Body of pancreas (tissue), 4 donors: ENCODE measurements around the gene FHOD3. TPM values are rescaled to one million over a fixed set of nuclear protein-coding genes. Genes with fewer than 3 reads are reported as not detected.

Experiments
- ATAC-seq: fragments of 150-250 bp; one replicate; pipeline ENCODE4 v1.9.1; 2016
- DNase-seq, 4 donors: peaks; one replicate each; pipeline ENCODE4 v3.0.0-alpha.2; 2019
- H3K27ac ChIP-seq, 4 donors: fragments of 200-600 bp; sonication (generic); 1 replicate in 3 of 4; 2 replicates in 1 of 4; pipeline versions ENCODE4 v1.5.1 to v1.6.1; 2016 to 2019; ENCODE audit warnings: mild to moderate bottlenecking in 1 of 4, mixed read lengths in 1 of 4, moderate library complexity in 1 of 4
- H3K27me3 ChIP-seq, 2 donors: fragments of 200-600 bp; sonication (generic); one replicate each; pipeline ENCODE4 v1.6.0; 2016; ENCODE audit warnings: mild to moderate bottlenecking in 1 of 2
- H3K36me3 ChIP-seq, 2 donors: fragments of 200-600 bp; sonication (generic); replicated peaks in 1 of 2; 2 replicates each; pipeline ENCODE4 v1.5.1; 2016; ENCODE audit warnings: low read depth in 2 of 2; ENCODE audit not compliant: insufficient read depth in 1 of 2
- H3K4me1 ChIP-seq: fragments of 200-600 bp; sonication (generic); one replicate; pipeline ENCODE4 v1.6.0; 2016
- H3K4me3 ChIP-seq, 2 donors: fragments of 200-600 bp; sonication (generic); 1 replicate in 1 of 2; 2 replicates in 1 of 2; pipeline ENCODE4 v1.5.1; 2016 to 2019
- H3K9me3 ChIP-seq, 3 donors: fragments of 200-600 bp; sonication (generic); 1 replicate in 2 of 3; 2 replicates in 1 of 3; pipeline ENCODE4 v1.5.1; 2016
- CTCF ChIP-seq, 7 experiments: fragments of 450-650 bp in 4 of 7; fragments of 200-600 bp in 3 of 7; sonication (generic) in 3 of 7; IDR thresholded peaks; one replicate each; pipeline ENCODE4 v1.5.1; 2016 to 2019; ENCODE audit warnings: antibody characterized with exemption in 7 of 7
- POLR2A ChIP-seq, 3 donors: fragments of 450-650 bp; IDR thresholded peaks; one replicate each; pipeline ENCODE4 v1.6.1; 2016; ENCODE audit warnings: antibody characterized with exemption in 3 of 3, mild to moderate bottlenecking in 2 of 3
- WGBS, 2 donors: methylation state at CpG; one replicate each; pipeline ENCODE4 v1.1.5; 2017; 5-methylcytosine and 5-hydroxymethylcytosine counted together
- intact Hi-C: fragments of 100-400 bp; cut with DNase I; formaldehyde crosslinking; loops from one replicate; pipeline ENCODE4 v1.15.1; 2023
- total RNA-seq, 2 donors: library from RNA; depleted of rRNA; stranded (reverse); fragments of >200 nt; gene quantifications; one replicate each; pipeline ENCODE4 v1.1.0, GENCODE V29; 2016

Gene FHOD3
- total RNA-seq, 2 donors from 2014 or later = 0.52 to 2.0 TPM

GRCh38 chr18:36454848-36455458 lies 157.4 kb downstream of the FHOD3 start:
- WGBS, 2 donors = 20 to 23% methylated on average over 4 of the region's 4 CpGs
- H3K27me3 ChIP-seq = no peaks in the 10 kb centered on the region
- H3K36me3 ChIP-seq = no peaks in the 10 kb centered on the region
- peaks cover 19% of the 10 kb centered on the region for H3K4me1 ChIP-seq
- DNase-seq = no peak
- TF ChIP-seq POLR2A (IDR thresholded peaks at IDR 0.05) = no peak
- TF ChIP-seq CTCF (IDR thresholded peaks at IDR 0.05) = no peak
- H3K9me3 ChIP-seq = no peaks in the 10 kb centered on the region
- intact Hi-C loops = no loop called here
- H3K4me3 ChIP-seq = no peak overlapping the region
- no peak overlapping the region for H3K27ac ChIP-seq
- ATAC-seq = peak; percentile 40

GRCh38 chr18:36455931-36456330 lies 158.4 kb downstream of the FHOD3 start:
- intact Hi-C loops = no loop called here
- DNase-seq (no peak), ATAC-seq (no peak)
- H3K27ac ChIP-seq = no peak overlapping the region
- 93 to 96% methylated on average over 4 of the region's 4 CpGs for WGBS, 2 donors
- H3K4me1 ChIP-seq = peaks cover 19% of the 10 kb centered on the region
- no peaks in the 10 kb centered on the region for H3K36me3 ChIP-seq
- H3K27me3 ChIP-seq = no peaks in the 10 kb centered on the region
- no peaks in the 10 kb centered on the region for H3K9me3 ChIP-seq
- no peak for TF ChIP-seq CTCF (IDR thresholded peaks at IDR 0.05)
- TF ChIP-seq POLR2A (IDR thresholded peaks at IDR 0.05) = no peak
- H3K4me3 ChIP-seq = no peak overlapping the region

- Histone ChIP-seq H3K4me1 (peaks cover 19% of the 10 kb centered on the region), H3K9me3 (no peaks in the 10 kb centered on the region), H3K36me3 (no peaks in the 10 kb centered on the region), H3K4me3 (no peak overlapping the region), H3K27me3 (no peaks in the 10 kb centered on the region), H3K27ac (no peak overlapping the region)
- intact Hi-C loops = no loop called here
- 71 to 100% methylated on average over 1 of the region's 1 CpG for WGBS, 2 donors
- TF ChIP-seq CTCF (IDR thresholded peaks at IDR 0.05) (no peak), POLR2A (IDR thresholded peaks at IDR 0.05) (no peak)
- ATAC-seq = no peak
- DNase-seq = no peak
Measured at GRCh38 chr18:36456622-36457021, 159.1 kb downstream of the FHOD3 start.

- Histone ChIP-seq H3K36me3 (no peaks in the 10 kb centered on the region), H3K27me3 (no peaks in the 10 kb centered on the region), H3K9me3 (no peaks in the 10 kb centered on the region), H3K4me3 (no peak overlapping the region), H3K27ac (no peak overlapping the region), H3K4me1 (peaks cover 19% of the 10 kb centered on the region)
- TF ChIP-seq CTCF (IDR thresholded peaks at IDR 0.05) (no peak), POLR2A (IDR thresholded peaks at IDR 0.05) (no peak)
- intact Hi-C loops = no loop called here
- DNase-seq (no peak), ATAC-seq (no peak)
- WGBS, 2 donors = 61% methylated on average over 1 of the region's 1 CpG
Measured at GRCh38 chr18:36457683-36458082, 160.2 kb downstream of the FHOD3 start.

- intact Hi-C loops = no loop called here
- TF ChIP-seq CTCF (IDR thresholded peaks at IDR 0.05) (no peak), POLR2A (IDR thresholded peaks at IDR 0.05) (no peak)
- DNase-seq = no peak
- WGBS, 2 donors = 87 to 100% methylated on average over 1 of the region's 1 CpG
- Histone ChIP-seq H3K4me1 (peaks cover 19% of the 10 kb centered on the region), H3K27ac (no peak overlapping the region), H3K27me3 (no peaks in the 10 kb centered on the region), H3K4me3 (no peak overlapping the region), H3K9me3 (no peaks in the 10 kb centered on the region), H3K36me3 (no peaks in the 10 kb centered on the region)
- no peak for ATAC-seq
Measured at GRCh38 chr18:36458306-36458705, 160.8 kb downstream of the FHOD3 start.
